Stimulated activated CD4-positive, alpha-beta T cell treated with anti-CD3 and anti-CD28 coated beads, Interleukin-1b, Interleukin-23, amount 100 ng/mL, for 24 hours (primary cell): Measurements from ENCODE around the gene KAT6B.

Experiments
- DNase-seq, 4 experiments: peaks; one replicate each; pipeline ENCODE4 v3.0.0-alpha.2; 2020; ENCODE audit warnings: low read depth in 4 of 4, low spot score in 1 of 4

KAT6B gene

DNA sequence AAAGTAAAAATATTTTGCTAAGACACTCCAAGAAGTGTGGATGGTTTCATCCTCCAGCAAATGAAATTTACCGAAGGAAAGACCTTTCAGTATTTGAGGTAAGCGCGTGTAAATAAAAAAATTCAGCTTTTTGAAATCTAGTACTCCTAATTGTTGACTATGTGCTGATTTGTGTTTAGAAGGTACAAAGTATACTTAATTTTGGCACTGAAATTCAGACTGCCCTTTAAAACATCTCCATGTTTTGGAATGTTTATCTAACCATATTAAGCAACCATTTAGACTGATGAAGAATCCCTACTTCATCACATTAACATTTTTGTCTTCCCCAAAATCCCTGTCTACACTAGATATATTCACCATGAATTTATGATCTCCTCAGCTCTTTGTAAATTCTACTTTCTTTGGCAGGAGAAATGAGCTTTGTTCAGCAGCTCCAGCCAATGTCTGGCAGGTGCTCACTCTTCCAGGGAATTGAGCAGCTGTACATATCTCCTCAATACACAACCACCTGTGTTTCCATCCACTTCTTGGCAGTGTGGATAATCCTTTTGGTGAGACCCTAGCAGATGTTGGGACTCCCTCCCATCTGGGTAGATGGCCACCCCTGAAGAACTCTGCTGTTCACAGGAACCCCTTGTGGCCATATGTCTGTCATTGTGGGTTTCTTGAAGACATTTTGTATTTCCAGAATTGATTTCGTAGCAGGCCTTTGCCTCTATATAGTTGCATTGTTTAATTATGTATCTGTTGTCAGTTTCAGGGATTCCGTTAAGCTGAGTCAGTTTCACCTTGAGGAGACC lies 155.6 kb downstream of the KAT6B start:
- no peak for DNase-seq

DNA sequence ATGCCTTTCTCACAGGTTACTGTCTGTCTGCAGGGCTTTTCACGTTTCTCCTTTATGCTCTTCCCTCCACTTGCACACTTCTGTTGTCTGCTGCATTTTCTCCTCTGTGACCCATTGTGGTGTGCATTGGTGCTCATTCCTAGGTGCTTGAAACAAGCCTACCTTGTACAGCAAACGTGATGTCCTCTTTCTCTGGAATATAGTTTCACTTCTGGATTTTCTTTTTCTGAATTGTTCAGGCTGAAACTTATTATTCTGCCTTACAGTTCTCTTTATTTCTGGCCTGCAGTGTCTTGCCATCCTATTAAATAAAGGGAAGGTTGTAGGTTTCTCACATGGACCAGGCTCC lies 156.2 kb downstream of the KAT6B start:
- no peak for DNase-seq

DNA sequence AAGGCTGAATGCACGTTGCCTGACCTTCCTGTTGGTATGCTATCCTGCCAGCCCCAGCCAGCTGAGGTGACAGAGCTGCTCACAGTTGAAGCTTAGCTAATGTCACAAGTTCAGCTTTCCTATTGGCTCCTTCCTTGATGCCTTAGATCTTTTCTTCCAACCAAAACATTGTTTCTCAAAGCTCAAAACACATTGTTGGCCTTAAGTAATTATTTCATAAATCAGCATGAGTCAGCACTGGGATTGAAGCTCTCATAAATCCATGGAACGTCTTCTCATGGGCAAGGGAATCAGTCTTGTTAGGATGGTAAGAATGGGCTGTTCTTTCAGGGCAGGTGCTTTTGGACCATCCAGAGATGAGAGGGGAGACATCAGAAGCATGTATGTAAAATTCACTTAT lies 157.0 kb downstream of the KAT6B start:
- no peak for DNase-seq

DNA sequence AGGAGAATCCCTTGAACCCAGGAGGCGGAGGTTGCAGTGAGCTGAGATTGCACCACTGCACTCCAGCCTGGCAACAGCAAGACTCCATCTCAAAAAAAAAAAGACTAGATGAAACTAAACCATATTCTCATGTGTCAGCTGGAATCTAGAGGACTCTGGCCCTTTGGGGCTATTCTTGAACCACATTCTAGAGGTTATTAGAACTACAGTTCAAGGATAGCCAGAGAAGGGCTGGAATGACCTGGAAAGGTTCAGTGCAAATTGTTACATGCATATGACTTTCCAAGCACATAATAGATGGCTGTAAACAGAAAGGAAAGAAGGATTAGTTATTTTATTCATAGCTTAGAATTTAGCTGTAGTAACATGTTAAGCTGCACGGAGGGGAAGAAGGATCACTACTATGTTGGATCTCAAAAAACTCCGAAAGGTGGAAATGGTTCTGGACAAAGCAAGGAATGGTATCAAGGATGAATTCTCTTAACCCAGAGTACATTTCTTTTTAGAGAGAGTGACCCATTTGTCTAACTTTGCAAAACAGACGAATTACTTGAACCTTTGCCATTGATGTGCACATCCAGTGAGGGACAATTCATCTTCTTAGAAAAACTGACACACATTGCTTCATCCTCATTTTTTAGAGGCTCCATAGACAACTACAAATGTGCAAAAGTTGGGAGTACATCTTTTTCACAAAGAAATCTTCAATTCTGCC lies 161.1 kb downstream of the KAT6B start:
- DNase-seq = no peak

DNA sequence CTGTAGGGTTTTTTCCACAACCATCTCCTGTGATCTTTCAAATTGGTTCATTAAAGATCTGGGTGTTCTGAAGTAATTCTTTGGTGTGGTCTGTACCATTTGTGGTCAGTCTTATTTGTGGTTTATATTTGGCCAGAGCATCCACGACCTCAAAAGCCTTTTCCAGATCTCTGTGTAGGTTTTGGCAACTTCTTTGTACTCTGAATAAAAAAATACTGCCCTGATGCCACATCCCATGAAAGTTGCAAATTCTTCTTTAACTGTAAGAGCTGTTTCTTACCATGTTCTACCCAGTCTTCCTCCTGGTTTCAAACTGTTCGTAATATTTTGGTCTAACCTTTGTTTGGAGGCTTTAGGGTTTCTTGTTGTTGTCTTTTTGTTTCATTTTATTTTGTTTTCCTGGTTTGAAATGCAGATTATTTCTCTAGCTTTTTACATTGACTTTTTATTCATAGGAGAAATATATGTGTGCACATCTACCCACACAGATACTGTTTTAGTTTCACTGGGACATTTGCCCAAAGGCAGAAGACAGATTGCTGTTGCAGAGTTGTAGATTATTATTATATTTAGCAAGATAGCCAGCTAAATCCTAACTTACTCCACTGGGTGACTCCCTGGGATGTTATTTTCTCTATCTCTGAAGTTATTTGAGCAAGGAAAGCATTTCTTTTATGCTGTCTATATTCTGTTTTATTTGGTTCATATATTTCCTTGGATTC lies 161.8 kb downstream of the KAT6B start:
- no peak for DNase-seq

DNA sequence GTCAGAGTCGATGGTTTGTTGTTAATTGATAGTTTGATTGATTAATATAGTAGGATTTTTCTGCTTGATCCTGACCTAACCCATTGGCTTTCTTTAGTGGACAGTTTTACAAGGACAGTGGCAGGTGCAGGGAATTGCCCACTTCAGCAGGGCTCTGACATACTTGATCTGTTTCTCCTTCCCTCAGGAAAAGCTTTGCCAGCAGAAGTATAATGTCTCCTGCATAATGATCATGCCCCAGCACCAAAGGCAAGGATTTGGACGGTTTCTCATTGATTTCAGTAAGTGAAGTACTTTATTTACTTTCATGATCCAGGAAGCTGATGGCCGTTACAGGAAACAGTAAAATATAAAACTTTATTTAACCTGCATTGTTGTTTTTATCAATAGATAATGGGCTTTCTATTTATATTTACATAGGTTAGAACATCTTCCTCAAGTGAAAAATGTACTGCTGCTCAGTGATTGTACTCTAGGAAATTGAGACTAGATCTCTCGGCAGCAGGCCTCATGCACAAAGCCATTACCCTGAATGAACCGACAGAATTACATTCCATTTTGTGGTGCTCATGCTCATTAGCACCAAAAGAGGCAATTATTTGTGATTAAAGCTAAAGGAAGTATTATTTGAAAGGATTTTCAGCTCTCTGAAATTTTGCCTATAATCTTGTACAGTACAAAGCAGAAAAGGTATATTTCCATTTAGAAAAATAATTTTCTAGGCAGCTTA lies 162.6 kb downstream of the KAT6B start:
- no peak for DNase-seq

DNA sequence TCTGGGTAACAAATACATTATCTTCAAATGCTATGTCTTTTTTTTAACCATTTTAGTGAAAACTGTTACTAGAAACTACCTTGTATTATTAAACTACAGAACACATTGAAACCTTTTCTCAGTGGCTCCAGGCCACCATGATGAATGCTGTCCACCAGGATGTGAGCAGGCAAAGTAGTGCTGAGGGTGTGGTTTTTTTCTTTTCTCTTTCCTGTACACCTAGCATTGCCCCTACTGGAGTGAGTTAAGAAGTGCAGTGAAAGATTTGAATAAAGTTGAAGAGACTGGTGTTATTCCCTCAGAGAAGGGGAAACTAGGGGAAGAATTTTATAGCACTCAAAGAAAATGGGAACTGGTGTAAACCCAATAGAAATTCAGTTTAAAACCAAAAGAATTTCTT lies 165.0 kb downstream of the KAT6B start:
- DNase-seq = no peak

DNA sequence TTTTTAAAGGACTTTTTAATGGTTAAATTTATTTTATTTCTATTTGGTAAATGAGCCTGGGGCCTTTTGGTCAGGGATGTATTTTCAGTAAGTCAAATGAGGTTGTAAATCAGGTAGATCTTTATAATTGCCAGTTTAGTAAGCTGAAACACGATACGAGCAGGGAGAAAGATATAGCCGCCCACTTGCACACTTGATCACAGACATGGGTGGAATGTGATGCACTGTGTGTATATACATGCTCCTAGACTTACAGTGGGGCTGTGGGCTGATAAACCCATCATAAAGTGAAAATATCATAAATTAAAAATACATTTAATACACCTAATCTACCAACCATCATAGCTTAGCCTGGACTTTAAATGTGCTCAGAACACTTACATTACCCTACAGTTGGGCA lies 165.7 kb downstream of the KAT6B start:
- no peak for DNase-seq

DNA sequence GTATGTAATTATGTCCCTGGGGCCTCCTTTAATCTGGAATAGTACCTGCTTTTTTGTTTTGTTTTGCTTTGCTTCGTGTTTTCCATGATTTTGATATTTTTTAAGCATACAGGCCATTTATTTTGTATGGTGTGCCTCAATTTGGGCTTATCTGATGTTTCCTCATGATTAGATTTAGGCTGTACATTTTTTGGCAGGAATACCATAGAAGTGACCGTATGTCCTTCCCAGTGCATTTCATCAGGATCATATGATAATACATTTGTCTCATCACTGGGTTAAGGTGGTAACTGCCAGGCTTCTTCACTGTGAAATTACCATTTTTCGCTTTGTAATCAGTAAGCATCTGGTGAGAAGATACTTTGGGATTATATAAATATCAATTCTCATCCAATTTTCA lies 167.2 kb downstream of the KAT6B start:
- DNase-seq = no peak

DNA sequence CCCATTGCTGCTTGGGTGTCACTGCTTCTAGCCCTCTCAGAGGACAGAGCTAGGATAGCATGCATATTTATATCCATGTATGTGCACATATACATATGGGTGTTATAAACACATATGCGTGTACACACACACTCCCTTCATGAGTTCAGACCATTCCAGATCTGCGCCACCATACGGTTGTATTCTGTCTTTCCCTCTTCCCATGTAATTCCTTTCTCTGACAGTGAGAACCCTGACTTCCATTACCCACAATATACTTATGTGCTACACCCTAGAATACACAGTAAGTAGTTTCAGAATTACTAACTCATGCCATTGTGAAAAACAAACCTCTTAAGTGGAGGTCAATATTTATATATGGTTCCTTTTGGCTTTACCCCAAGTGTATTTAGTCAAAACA lies 168.5 kb downstream of the KAT6B start:
- no peak for DNase-seq

DNA sequence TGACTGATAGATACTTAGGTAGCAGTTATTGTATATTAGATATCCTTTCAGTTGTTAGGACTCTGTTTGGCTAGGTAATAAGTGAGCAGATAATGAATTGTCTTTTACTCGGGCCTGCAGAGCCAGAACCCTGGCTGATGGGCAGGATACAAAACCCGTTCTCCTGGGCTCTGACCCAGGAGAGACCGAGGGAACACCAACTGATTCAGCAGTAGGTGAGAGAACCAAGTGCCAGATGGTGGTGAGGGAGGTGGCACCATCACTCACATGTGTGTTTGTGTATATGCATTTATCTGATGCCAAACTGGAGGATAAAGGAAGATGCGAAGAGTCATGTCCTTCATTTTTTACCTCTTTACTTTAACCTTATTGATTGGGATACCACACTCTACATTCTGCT lies 169.4 kb downstream of the KAT6B start:
- no peak for DNase-seq

DNA sequence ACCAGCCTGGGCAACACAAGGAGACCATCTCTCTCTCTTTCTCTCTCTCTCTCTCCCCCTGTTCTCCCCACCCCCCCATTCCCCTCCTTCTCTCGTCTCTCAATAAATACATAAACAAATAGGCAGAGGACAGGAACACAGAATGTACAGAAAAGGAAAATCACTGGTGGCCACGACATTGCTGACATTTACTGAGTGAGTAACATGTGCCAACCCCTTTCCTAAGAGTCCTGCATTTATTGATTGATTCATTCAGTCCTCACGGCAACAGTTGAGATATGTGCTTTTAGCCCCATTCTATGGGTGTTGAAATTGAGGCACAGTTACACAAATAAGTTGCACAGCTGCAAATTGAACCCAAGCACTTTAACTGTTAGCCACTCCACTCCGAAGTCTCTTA lies 170.8 kb downstream of the KAT6B start:
- no peak for DNase-seq

DNA sequence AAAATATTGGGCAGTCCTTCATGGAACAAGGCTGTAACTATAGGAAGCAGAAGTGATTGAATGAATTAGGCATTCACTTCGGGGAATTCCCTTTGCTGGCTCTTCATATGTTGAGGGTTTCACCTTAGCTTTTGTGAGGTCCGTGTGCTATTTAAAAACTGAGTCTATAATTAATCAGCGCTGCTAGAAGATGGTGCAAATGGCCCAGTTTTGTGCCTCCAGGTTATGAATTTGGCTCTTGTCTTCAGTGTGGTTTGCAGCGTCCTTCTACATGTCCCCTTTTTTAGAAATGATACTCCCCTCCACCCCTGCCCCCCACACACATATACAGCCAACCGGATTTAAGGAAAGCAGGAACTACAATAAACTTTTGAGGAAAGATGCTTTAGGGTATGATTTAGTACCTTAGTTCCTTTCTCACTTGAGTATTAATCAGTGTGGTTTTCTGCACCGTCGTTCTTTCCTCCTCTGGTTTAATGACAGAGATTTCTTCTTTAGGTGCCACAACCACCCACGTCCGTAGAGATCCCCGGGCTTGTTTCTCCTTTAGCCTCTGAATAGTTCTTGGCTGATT lies 174.4 kb downstream of the KAT6B start:
- no peak for DNase-seq

DNA sequence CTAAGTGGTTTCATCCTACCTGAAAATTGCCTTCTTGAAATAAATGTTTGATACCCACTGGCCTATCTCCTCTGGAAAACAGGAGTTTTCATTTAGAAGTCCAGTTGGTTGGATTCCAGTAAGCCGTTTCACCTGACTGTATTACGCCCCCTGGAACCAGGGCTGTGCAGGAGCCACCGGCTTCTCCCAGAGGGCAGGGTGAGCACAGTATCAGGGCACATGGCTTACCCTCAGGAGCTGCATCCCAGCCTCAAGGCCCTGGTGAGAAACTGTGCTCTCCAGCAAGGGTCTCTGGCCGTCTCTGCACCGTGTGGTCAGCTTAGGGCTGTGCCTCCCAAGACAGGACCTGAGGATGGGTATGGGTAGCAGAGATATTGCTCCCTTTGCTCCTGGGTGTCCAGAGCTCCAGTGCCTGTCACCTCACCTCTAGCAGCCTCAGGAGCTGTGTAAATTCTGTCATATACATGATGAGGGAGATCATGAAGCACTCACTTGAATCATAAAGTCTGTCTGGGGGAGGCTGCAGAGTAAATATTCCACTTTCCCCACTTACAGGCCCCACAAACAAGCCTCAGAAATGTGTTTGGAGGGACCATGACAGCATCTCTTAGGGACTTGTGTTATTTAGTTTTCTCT lies 175.4 kb downstream of the KAT6B start:
- DNase-seq = no peak

DNA sequence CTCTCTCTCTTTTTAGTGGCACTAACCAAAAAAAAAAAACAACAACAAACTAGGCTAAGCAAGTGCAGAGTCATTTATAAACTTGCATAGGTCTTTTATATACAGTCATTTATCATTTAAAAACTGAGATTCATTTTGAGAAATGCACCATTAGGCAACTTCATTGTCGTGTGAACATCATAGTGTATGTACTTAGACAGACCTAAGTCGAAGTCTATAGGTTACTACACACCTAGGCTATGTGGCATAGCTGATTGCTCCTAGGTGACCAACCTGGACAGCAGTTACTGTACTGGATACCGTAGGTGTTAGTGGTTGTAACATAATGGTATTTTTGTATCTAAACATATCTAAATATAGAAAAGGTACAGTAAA lies 175.9 kb downstream of the KAT6B start:
- no peak for DNase-seq

DNA sequence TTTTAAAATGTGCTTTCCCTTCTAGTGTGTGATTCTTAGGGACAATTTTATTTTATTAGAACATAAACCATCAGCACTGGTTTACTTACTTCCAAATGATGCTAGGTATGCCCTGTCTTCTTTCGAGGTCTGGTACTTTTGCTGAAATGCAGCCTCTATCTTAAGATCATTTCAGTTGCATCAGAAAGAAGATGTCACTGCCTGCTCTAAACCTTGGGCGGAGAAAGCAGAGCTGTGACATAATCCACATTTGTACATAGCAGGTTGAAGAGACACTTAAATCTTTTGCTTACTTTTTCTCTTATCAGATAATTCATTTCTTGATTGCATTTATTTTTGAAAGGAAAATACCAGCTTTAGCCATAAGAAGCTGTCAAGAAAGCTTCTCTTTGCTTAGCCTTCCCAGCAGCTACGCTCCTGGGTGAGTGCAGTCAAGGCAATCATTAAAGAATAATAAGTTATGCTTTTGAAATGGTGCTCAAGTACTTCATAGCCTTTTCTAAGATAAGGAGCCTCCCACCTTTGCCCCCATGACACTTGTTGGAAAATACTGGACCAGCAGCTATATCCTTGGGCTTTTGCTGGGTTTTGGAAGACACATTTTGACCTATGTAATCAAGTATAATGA lies 176.7 kb downstream of the KAT6B start:
- DNase-seq = no peak

DNA sequence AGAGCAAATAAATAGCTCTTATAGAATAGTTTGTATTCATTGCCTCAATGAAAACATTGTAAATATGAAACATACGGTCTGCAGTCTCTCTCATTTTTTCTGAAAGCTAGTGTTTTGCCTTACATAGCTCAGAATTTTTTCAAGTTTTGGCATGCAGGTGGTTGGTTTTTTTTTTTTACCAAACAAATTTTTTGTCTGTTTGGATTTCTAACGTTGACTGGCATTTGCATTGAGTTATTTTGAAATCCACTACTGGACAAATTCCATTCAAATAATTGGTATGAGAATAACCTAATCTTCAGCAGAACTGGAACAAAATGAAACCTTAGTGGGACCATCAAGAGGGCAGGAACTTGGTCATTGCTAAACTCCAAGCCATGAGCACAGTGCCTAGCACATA lies 177.5 kb downstream of the KAT6B start:
- no peak for DNase-seq

DNA sequence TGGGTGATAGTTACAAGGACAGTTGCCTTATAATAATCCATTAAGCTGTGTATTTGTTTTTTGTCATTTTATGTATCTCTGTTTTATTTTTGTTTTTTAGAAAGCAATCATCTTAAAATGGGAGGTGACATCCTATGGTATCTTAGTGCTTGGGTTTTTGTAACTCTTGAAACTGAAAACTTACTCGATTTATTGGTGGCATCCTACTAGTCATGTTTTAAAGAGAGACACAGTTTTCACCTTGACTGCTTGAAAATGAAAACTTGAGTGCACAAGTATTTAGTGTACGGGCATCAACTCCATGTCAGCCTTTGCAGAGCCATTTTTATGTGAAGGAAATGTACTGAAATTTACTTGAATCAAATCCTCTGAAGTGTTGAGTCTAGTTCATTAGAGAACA lies 181.2 kb downstream of the KAT6B start:
- no peak for DNase-seq

DNA sequence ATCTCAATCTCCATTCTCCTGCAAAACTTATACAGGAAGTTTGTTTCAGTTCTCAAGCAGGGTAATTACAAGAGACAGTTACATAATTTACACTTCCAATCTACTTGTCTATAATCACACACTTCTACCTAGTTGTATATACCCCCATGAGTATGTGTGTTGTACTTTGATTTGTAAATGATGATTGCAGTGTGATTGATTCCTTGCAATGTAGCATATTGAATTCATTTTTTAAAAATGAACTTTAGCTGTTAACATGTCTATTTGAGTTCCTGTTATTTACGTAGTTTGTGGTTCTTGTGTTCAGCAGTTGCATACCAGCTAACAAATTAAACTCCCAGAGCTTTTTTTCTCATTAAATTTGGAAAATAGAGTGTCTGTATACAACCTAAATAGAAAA lies 182.6 kb downstream of the KAT6B start:
- DNase-seq = no peak

DNA sequence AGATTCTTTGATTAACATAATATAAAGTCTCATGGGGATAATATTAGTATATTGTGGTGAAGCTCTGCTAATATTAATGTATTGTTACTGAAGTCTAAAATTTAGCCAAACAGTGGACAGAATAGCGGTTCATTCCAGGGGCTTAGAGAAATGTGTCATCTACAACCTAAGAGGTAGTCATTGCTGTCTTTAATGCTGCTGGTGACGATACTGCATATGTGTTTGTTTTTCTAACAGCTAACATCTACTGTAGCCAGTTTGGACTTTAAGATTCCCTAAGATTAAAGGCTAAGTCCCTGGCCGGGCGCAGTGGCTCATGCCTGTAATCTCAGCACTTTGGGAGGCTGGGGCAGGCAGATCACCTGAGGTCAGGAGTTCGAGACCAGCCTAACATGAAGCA lies 183.0 kb downstream of the KAT6B start:
- DNase-seq = no peak
